RWPE2 (cell line): ENCODE measurements around the gene SLC12A3.

Experiments
- ATAC-seq: fragments of 200-7000 bp; cut with Tn5 transposase; 3 replicates; pipeline ENCODE4 v1.9.1; 2021; ENCODE audit warnings: low read depth
- DNase-seq: peaks from one replicate; pipeline ENCODE4 v3.0.0-alpha.2; 2020; ENCODE audit warnings: low spot score
- H3K27ac ChIP-seq: fragments of 450-650 bp; 2 replicates; pipeline ENCODE4 v1.5.1; 2017; ENCODE audit warnings: mild to moderate bottlenecking; ENCODE audit not compliant: poor library complexity, severe bottlenecking
- H3K27me3 ChIP-seq: fragments of 250-450 bp; sonication (Bioruptor Pico); 2 replicates; pipeline ENCODE4 v1.5.1; 2021; ENCODE audit warnings: mild to moderate bottlenecking, moderate library complexity; ENCODE audit not compliant: insufficient read depth, poor library complexity, severe bottlenecking
- H3K36me3 ChIP-seq: fragments of 250-450 bp; sonication (Bioruptor Pico); 2 replicates; pipeline ENCODE4 v1.5.1; 2020; ENCODE audit warnings: low read depth, mild to moderate bottlenecking, moderate library complexity
- H3K4me1 ChIP-seq: fragments of 250-450 bp; sonication (Bioruptor Pico); 2 replicates; pipeline ENCODE4 v1.5.1; 2021; ENCODE audit warnings: mild to moderate bottlenecking, moderate library complexity; ENCODE audit not compliant: insufficient read depth, poor library complexity, severe bottlenecking
- H3K4me3 ChIP-seq: fragments of 250-450 bp; sonication (Bioruptor Pico); 2 replicates; pipeline ENCODE4 v1.5.1; 2021; ENCODE audit warnings: mild to moderate bottlenecking, moderate library complexity; ENCODE audit not compliant: severe bottlenecking
- H3K9me3 ChIP-seq: fragments of 250-450 bp; sonication (Bioruptor Pico); 2 replicates; pipeline ENCODE4 v1.5.1; 2021; ENCODE audit warnings: mild to moderate bottlenecking, moderate library complexity; ENCODE audit not compliant: severe bottlenecking
- TF ChIP-seq, protein P1 (sequence below): fragments of 450-650 bp; IDR thresholded peaks from one replicate; pipeline ENCODE4 v1.5.1; 2017; ENCODE audit warnings: mild to moderate bottlenecking, moderate library complexity; ENCODE audit not compliant: poor library complexity, severe bottlenecking

Gene SLC12A3

DNA sequence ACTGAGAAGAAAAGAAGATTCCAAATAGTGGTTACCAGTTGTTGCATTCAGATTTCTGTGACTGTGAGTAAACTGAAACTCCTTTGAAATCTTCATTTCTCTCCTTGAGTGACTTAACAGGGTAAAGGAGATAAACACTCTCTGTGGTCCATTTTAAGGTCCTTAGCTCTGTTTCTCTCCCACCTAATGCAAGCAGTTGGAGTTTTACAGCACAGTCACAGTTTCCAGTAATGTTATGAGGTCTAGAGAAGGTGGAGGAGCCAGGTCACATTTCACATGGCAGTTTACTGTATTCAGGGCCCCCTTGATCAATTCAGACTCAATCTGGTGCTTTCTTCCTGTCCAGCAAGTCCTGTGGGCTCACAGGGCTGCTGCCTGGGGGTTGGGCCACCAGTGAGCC lies 32.2 kb upstream of the SLC12A3 start:
- no peak overlapping the region for H3K4me3 ChIP-seq
- DNase-seq (no peak), ATAC-seq (no peak)
- TF ChIP-seq, protein P1, sequence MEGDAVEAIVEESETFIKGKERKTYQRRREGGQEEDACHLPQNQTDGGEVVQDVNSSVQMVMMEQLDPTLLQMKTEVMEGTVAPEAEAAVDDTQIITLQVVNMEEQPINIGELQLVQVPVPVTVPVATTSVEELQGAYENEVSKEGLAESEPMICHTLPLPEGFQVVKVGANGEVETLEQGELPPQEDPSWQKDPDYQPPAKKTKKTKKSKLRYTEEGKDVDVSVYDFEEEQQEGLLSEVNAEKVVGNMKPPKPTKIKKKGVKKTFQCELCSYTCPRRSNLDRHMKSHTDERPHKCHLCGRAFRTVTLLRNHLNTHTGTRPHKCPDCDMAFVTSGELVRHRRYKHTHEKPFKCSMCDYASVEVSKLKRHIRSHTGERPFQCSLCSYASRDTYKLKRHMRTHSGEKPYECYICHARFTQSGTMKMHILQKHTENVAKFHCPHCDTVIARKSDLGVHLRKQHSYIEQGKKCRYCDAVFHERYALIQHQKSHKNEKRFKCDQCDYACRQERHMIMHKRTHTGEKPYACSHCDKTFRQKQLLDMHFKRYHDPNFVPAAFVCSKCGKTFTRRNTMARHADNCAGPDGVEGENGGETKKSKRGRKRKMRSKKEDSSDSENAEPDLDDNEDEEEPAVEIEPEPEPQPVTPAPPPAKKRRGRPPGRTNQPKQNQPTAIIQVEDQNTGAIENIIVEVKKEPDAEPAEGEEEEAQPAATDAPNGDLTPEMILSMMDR, result no peak
- H3K36me3 ChIP-seq, result peaks cover 85% of the 10 kb centered on the region
- no peaks in the 10 kb centered on the region for H3K4me1 ChIP-seq
- H3K27me3 ChIP-seq, result no peaks in the 10 kb centered on the region
- H3K27ac ChIP-seq, result no peak overlapping the region
- H3K9me3 ChIP-seq, result no peaks in the 10 kb centered on the region

DNA sequence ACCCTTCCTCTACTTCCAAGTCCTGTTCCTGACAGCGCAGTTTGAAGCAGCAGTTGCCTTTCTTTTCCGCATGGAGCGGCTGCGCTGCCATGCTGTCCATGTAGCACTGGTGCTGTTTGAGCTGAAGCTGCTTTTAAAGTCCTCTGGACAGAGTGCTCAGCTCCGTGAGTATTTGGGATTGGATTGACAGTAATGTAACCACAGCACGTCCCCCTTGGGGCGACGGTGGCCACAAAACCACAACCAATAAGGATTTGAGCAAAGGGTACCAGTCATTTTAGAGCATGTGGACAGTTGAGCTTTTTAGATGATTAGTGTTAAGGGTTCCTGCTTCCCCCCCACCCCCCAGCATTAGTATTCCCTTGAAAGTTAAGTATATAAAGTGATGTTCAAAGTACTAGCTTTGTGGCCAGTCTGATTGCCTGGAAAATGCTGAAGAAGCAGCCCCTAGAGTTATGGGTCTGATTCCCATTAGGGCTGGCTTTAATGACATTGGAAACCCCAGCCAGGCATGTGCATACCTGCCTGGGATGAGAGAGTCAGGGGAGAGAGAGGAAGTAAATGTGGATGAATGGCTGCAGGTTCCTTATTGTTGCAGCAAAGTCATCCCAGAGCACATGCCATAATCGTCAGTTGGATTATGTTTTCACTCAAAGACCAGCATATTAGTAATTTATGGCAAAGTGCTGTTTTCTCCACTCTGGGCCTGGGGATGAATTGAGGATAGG lies 31.6 kb upstream of the SLC12A3 start:
- ATAC-seq (0 out of 3 replicates have a peak, but pooled peaks have one; percentile 41), DNase-seq (no peak)
- Histone ChIP-seq H3K27ac (no peak overlapping the region), H3K4me3 (no peak overlapping the region), H3K4me1 (no peaks in the 10 kb centered on the region), H3K9me3 (no peaks in the 10 kb centered on the region), H3K27me3 (no peaks in the 10 kb centered on the region), H3K36me3 (peaks cover 89% of the 10 kb centered on the region)
- TF ChIP-seq, protein P1, result no peak

DNA sequence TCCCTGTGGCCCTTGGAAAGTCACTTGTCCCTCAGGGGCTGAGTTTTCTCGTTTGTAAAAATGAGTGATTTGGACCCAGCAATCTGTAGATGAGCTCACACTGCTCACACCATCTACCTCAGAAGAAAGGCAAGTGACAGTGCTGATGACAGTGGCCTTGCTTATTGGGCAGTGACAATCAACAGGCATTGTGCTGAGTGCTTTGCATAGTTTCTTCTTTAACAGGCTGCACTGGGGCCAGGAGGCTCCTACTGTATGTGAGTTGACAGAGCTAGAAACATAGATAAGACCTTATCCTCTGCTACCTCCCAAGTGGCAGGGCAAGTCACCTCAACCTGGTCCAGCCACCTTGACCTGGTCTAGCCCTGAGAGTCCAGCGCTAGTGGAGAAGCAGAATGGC lies 29.7 kb upstream of the SLC12A3 start:
- TF ChIP-seq, protein P1, result no peak
- H3K36me3 ChIP-seq, result peaks cover 92% of the 10 kb centered on the region

DNA sequence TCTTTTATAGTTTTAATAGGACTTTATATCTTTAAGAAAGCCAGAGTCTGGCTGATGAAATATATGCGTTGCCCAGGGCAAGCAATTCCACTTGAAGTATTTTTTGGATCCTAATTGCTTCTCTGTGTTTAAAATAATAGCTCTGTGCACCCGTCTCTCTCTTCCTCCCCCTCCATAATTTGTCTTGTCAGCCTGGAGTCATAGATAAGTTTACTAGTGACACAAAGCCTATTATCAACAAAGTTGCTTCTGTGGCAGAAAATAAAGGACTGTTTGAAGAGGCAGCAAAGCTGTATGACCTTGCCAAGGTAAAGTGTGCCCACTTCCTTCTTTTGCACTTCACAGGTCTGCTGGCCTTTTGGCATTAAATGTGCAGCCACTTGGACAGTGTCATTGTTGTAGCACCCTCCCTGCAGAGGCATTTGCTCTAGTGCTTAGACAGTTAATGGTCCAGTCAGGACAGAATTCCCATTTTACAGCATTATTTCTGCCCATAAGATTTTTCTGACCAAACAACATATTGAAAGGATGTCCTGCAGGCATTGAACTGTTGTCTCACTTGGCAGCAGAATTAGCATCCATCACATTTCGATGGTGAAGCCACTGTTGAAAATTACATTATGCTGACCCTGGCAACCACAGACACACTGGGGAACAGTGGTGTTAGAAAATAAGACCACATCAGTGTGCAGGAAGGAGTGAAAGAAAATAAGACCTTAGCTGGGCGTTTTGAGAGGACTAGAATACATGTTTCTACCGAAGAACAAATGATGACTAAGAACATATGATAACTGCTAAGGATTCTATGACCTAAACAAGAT lies 28.4 kb upstream of the SLC12A3 start:
- no peaks in the 10 kb centered on the region for H3K27me3 ChIP-seq
- DNase-seq (no peak), ATAC-seq (no peak)
- peaks cover 90% of the 10 kb centered on the region for H3K36me3 ChIP-seq
- H3K4me1 ChIP-seq, result no peaks in the 10 kb centered on the region
- no peaks in the 10 kb centered on the region for H3K9me3 ChIP-seq
- no peak overlapping the region for H3K27ac ChIP-seq
- no peak overlapping the region for H3K4me3 ChIP-seq
- TF ChIP-seq, protein P1, result no peak

More for the DNA sequence above, 29.7 kb upstream of the SLC12A3 start:
- DNase-seq, result no peak
- no peak for ATAC-seq
- H3K4me1 ChIP-seq, result no peaks in the 10 kb centered on the region
- no peaks in the 10 kb centered on the region for H3K9me3 ChIP-seq
- no peak overlapping the region for H3K4me3 ChIP-seq
- no peak overlapping the region for H3K27ac ChIP-seq
- H3K27me3 ChIP-seq, result no peaks in the 10 kb centered on the region
